ENCODE data around the gene SF3A1. TPM values are rescaled to one million over a fixed set of nuclear protein-coding genes. Genes with fewer than 3 reads are reported as not detected.

SF3A1 gene
- total and polyA plus RNA-seq, 2 donors (not counting 3 experiments of a cell fraction or from before 2014, with no cell fraction given) = 60.2 to 187 TPM

GRCh38 chr22:30372915-30373314 lies 16.2 kb upstream of the SF3A1 start:
- DNase-seq (ENCODE audit: low read depth, low spot score) (no peak), FAIRE-seq (no peak)
- intact Hi-C loops (cut with micrococcal nuclease) = no loop called here
- TF ChIP-seq POLR2AphosphoS5 (IDR thresholded peaks at IDR 0.05; ENCODE audit: insufficient read depth, low read depth, low read length) (no peak), EZH2 (IDR thresholded peaks at IDR 0.05; ENCODE audit: borderline replicate concordance, low read depth, low read length, severe bottlenecking) (no peak), MYC (IDR thresholded peaks at IDR 0.05; ENCODE audit: low read depth, low read length) (no peak), FOS (IDR thresholded peaks at IDR 0.05; ENCODE audit: borderline replicate concordance, insufficient read depth, low read length) (no peak), POLR2A (IDR thresholded peaks at IDR 0.05; ENCODE audit: low read depth, low read length) (no peak), MAX (IDR thresholded peaks at IDR 0.05; ENCODE audit: insufficient read depth, insufficient read length) (no peak), JUN (IDR thresholded peaks at IDR 0.05; ENCODE audit: borderline replicate concordance, insufficient read depth, insufficient read length, low read depth) (no peak), GATA2 (IDR thresholded peaks at IDR 0.05; ENCODE audit: insufficient read depth, insufficient read length, low read depth, low read length) (no peak), CTCF (IDR thresholded peaks at IDR 0.05; ENCODE audit: extremely low read depth in 1 of 2, insufficient read depth in 1 of 2, low read depth in 1 of 2, low read length in 2 of 2) (no peak)
- no TSS peak for BruUV-seq (replicated peaks)
- no peak overlapping the region for H2AFZ ChIP-seq (ENCODE audit: low read depth, low read length)
- no peaks in the 10 kb centered on the region for H3K9me3 ChIP-seq (replicated peaks; ENCODE audit: control insufficient read depth, insufficient read depth, low read length)
- ChIA-PET CTCF (interaction anchor here (1.0 to 2.7 kb wide), 2 partner anchors 15 to 85 kb away, joined by 3 to 6 read pairs; partner anchors contain the start of gene RNF215), POLR2A (no interaction called here)
- H3K9ac ChIP-seq (replicated peaks; ENCODE audit: extremely low read depth, insufficient read depth, low read length) = no peak overlapping the region
- H3K9me1 ChIP-seq (replicated peaks; ENCODE audit: control insufficient read depth, extremely low read depth, insufficient read depth, low read length) = no peaks in the 10 kb centered on the region
- H3K4me1 ChIP-seq (ENCODE audit: control insufficient read depth, extremely low read depth, insufficient read depth, low read length) = no peaks in the 10 kb centered on the region
- H3K79me2 ChIP-seq (ENCODE audit: control insufficient read depth, insufficient read depth, low read length) = no peaks in the 10 kb centered on the region
- H3K36me3 ChIP-seq (ENCODE audit: control insufficient read depth in 2 of 2, extremely low read depth in 1 of 2, insufficient read depth in 2 of 2, low read length in 2 of 2) = peaks cover 0 to 5% of the 10 kb centered on the region in 2 experiments
- H3K27me3 ChIP-seq (ENCODE audit: control insufficient read depth in 2 of 2, insufficient read depth in 2 of 2, low read length in 2 of 2) = no peaks in the 10 kb centered on the region
- H3K4me2 ChIP-seq (ENCODE audit: insufficient read depth, low read length) = no peak overlapping the region
- H3K27ac ChIP-seq (ENCODE audit: insufficient read depth, low read depth, low read length) = no peak overlapping the region
- no peak overlapping the region for H3K4me3 ChIP-seq (replicated peaks in 1 of 3; ENCODE audit: insufficient read depth in 1 of 3, low read depth in 1 of 3, low read length in 3 of 3)
- dilution Hi-C loops (cut with MboI; ENCODE audit: extremely low pct_ligation_motif_present, low sequenced_read_pairs) = no loop called here
- no peaks in the 10 kb centered on the region for H4K20me1 ChIP-seq (replicated peaks; ENCODE audit: control insufficient read depth, extremely low read depth, insufficient read depth, low read length)
